Activated CD8-positive, alpha-beta memory T cell treated with anti-CD3 and anti-CD28 coated beads, Interleukin-2, amount 10 ng/mL, durations not matched to agents 7 days and 5 days (primary cell): ENCODE results near the gene CANT1. TPM values are rescaled to one million over a fixed set of nuclear protein-coding genes. Genes with fewer than 3 reads are reported as not detected.

Experiments
- ATAC-seq: fragments of 150-1000 bp; cut with Tn5 transposase; one replicate; pipeline ENCODE4 v1.10.0; 2021; ENCODE audit warnings: moderate library complexity
- CTCF ChIA-PET: fragments of 350-600 bp; sonication (Branson Sonifier 250); formaldehyde crosslinking; loops from one replicate; lab custom pipeline; 2021; ENCODE audit warnings: antibody characterized with exemption; lab: Charles Lee
- DNase-seq: peaks from one replicate; pipeline ENCODE4 v3.0.0-alpha.2; 2020
- H3K27ac Mint-ChIP-seq: one replicate; pipeline ENCODE4 v1.8.0; 2021; ENCODE audit warnings: mild to moderate bottlenecking, mixed read lengths
- H3K27me3 Mint-ChIP-seq: one replicate; pipeline ENCODE4 v1.8.0; 2021; ENCODE audit warnings: mixed read lengths
- H3K36me3 Mint-ChIP-seq: one replicate; pipeline ENCODE4 v1.8.0; 2021; ENCODE audit warnings: mild to moderate bottlenecking, mixed read lengths
- H3K4me1 Mint-ChIP-seq: one replicate; pipeline ENCODE4 v1.8.0; 2021; ENCODE audit warnings: mixed read lengths
- H3K4me3 Mint-ChIP-seq: one replicate; pipeline ENCODE4 v1.8.0; 2021; ENCODE audit warnings: mild to moderate bottlenecking, moderate library complexity, mixed read lengths
- H3K9me3 Mint-ChIP-seq: one replicate; pipeline ENCODE4 v1.8.0; 2022; ENCODE audit warnings: low read depth, mixed read lengths
- total RNA-seq, 2 experiments: library from RNA; stranded (reverse); gene quantifications; one replicate each; pipeline ENCODE4 v1.2.3, GENCODE V29; 2021

Gene CANT1
- total RNA-seq, result 10 to 100 TPM; 67.2 to 78.3 TPM

- CTCF ChIA-PET, result interaction anchor here (0.8 to 1.0 kb wide), 2 partner anchors 17 to 33 kb away, joined by 4 read pairs; no protein-coding TSS in a partner anchor
- Mint-ChIP-seq H3K4me1 (peaks cover 44% of the 10 kb centered on the region), H3K27me3 (peaks cover 13% of the 10 kb centered on the region), H3K9me3 (peaks cover 3% of the 10 kb centered on the region), H3K36me3 (peaks cover 5% of the 10 kb centered on the region), H3K4me3 (peak within 1 kb of the TSS; percentile 85), H3K27ac (peak within 1 kb of the TSS; percentile 93)
- ATAC-seq (peak; percentile 95), DNase-seq (peak; percentile 89)
Observed at GRCh38 chr17:79009397-79010303, at the start of gene CANT1. TSS of gene CANT1 (minus strand) at chr17:79009764. CDS start at chr17:78997622, 12,142 bp downstream.

DNA sequence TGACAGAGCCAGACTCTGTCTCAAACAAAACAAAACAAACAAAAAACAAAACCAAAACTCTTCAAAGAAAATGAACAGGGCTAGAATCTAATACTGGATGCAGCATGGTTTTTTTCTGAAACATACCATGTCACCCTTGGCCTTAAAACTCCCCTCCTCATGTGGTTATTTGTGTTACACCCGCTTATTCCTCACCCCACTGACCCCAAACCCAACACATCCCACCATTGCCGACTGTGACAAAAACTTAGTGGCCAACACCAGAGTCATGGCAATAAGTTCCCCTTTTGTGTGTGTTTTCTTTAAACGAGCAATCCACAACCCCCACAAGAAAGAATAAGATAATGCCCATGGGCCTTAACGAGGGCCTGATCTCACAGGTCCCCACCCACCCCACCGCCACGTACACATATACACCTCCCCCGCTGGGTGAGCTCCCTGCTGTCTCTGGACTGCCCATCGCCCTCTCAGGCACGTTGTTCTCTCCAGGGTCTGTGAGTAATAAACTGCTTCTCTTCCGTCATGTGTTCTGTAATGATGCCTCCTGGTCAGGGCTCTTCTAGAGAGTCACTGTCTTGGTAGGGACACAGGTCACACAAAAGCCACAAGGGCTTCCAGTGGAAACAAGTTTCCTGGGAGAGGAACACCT, 48.3 kb upstream of the CANT1 start:
- no peak overlapping the region for H3K4me3 Mint-ChIP-seq
- peaks cover 17% of the 10 kb centered on the region for H3K27me3 Mint-ChIP-seq
- H3K4me1 Mint-ChIP-seq, result peaks cover 3% of the 10 kb centered on the region
- H3K27ac Mint-ChIP-seq, result no peak overlapping the region
- no peaks in the 10 kb centered on the region for H3K36me3 Mint-ChIP-seq
- peaks cover 4% of the 10 kb centered on the region for H3K9me3 Mint-ChIP-seq
- CTCF ChIA-PET, result interaction anchor here (1.5 kb wide), 1 partner anchor 12 kb away, joined by 7 read pairs; no protein-coding TSS in a partner anchor
- no peak for DNase-seq
- no peak for ATAC-seq

DNA sequence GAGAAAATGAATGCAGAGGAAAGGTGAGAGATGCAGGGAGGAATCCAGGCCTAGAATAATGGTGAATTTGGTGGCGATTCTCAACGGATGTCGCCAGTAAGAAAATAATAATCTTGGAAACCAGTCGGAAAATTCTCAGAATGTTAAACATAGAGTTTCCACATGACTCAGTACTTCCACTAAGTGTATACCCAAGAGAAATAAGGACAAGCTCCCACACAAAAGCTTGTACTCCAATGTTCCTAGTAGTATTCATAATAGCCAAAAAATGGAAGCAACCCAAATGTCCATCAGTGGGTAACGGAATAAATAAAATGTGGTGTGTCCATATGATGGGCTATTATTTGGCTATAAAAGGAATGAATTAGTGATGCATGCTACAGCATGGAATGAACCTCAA, 45.6 kb upstream of the CANT1 start:
- H3K36me3 Mint-ChIP-seq, result no peaks in the 10 kb centered on the region
- ATAC-seq (no peak), DNase-seq (no peak)
- CTCF ChIA-PET, result no interaction called here
- no peak overlapping the region for H3K27ac Mint-ChIP-seq
- peaks cover 3% of the 10 kb centered on the region for H3K4me1 Mint-ChIP-seq
- H3K9me3 Mint-ChIP-seq, result peaks cover 4% of the 10 kb centered on the region
- H3K4me3 Mint-ChIP-seq, result no peak overlapping the region
- peaks cover 19% of the 10 kb centered on the region for H3K27me3 Mint-ChIP-seq

DNA sequence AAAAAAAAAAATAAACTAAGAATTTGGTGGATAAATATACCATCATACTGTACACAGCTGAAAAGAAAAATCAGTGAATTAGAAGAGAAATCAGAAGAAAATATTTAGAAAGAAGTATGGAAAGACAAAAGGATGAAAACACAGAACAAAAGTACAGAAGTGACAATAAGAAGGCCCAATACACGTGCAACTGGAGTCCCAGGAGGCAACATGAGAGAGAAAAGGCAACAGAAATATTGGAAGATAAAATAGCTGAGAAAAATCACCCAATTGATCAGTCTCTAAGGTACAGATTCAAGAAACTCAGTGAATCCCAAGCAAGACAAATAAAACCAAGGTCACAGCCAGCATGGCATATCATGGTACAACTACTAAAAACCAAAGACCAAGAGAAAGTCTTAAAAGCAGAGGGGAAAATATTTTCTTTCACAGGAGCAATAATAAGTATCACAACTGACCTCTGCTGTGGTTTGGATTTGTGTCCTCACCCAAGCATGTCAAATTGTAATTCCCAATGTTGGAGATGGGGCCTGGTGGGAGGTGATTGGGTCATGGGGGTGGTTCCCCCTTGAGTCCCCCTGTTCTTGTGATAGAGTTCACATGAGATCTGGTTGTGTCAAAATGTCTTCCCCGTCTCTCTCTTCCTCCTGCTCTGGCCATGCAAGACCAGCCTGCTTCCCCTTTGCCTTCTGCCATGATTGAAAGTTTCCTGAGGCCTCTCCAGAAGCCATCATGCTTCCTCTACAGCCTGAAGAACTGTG, 44.8 kb upstream of the CANT1 start:
- Mint-ChIP-seq H3K4me3 (no peak overlapping the region), H3K9me3 (peaks cover 4% of the 10 kb centered on the region), H3K27ac (no peak overlapping the region), H3K36me3 (no peaks in the 10 kb centered on the region), H3K4me1 (peaks cover 3% of the 10 kb centered on the region), H3K27me3 (peaks cover 17% of the 10 kb centered on the region)
- DNase-seq, result no peak
- CTCF ChIA-PET, result interaction anchor here (0.7 to 1.0 kb wide), 3 partner anchors 9 to 339 kb away, joined by 3 to 6 read pairs (median 3); no protein-coding TSS in a partner anchor
- no peak for ATAC-seq

- Mint-ChIP-seq H3K27me3 (peaks cover 14% of the 10 kb centered on the region), H3K4me1 (no peaks in the 10 kb centered on the region), H3K27ac (no peak overlapping the region), H3K36me3 (no peaks in the 10 kb centered on the region), H3K9me3 (peaks cover 4% of the 10 kb centered on the region), H3K4me3 (no peak overlapping the region)
- CTCF ChIA-PET, result interaction anchor here (1.0 kb wide), 2 partner anchors 8 to 11 kb away, joined by 3 to 6 read pairs; no protein-coding TSS in a partner anchor
- ATAC-seq, result no peak
- no peak for DNase-seq
Observed at GRCh38 chr17:79053251-79053925, 43.8 kb upstream of the CANT1 start.

GRCh38 chr17:79052131-79052530, 42.6 kb upstream of the CANT1 start:
- Mint-ChIP-seq H3K9me3 (peaks cover 4% of the 10 kb centered on the region), H3K36me3 (no peaks in the 10 kb centered on the region), H3K27ac (no peak overlapping the region), H3K4me3 (no peak overlapping the region), H3K27me3 (peaks cover 12% of the 10 kb centered on the region), H3K4me1 (no peaks in the 10 kb centered on the region)
- CTCF ChIA-PET, result interaction anchor here (0.7 to 1.4 kb wide), 3 partner anchors 10 to 1542 kb away, joined by 3 to 5 read pairs (median 3); no protein-coding TSS in a partner anchor
- DNase-seq (no peak), ATAC-seq (no peak)

DNA sequence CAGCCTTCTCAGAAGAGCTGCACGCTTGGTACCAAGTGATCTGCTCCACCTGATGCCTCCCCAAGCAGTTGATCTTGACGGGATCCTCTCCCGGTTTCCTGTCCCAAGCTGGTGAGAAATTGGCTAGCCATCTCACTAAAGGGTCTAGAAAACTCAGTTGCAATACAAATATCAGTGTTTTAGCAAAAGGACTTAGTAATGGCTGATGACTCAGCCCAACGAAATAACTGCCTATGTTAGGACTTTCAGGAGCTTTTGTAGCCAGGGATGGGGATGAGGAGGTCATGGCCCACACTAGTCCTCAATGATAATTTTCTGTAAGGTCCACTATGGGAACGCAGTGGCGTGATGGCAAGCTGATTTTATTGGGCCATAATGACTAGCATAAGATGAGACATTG, 41.7 kb upstream of the CANT1 start:
- Mint-ChIP-seq H3K27me3 (peaks cover 12% of the 10 kb centered on the region), H3K27ac (no peak overlapping the region), H3K4me3 (no peak overlapping the region), H3K36me3 (no peaks in the 10 kb centered on the region), H3K9me3 (peaks cover 4% of the 10 kb centered on the region), H3K4me1 (no peaks in the 10 kb centered on the region)
- no peak for DNase-seq
- no peak for ATAC-seq
- CTCF ChIA-PET, result interaction anchor here (1.0 to 1.4 kb wide), 2 partner anchors 9 to 340 kb away, joined by 3 to 4 read pairs; no protein-coding TSS in a partner anchor

- no peaks in the 10 kb centered on the region for H3K36me3 Mint-ChIP-seq
- H3K27me3 Mint-ChIP-seq, result peaks cover 12% of the 10 kb centered on the region
- H3K9me3 Mint-ChIP-seq, result peaks cover 4% of the 10 kb centered on the region
- no peak overlapping the region for H3K4me3 Mint-ChIP-seq
- H3K27ac Mint-ChIP-seq, result no peak overlapping the region
- CTCF ChIA-PET, result interaction anchor here (1.0 kb wide), 1 partner anchor 341 kb away, joined by 4 read pairs; no protein-coding TSS in a partner anchor
- no peak for DNase-seq
- H3K4me1 Mint-ChIP-seq, result no peaks in the 10 kb centered on the region
- ATAC-seq, result no peak
Observed at GRCh38 chr17:79050551-79050950, 41.0 kb upstream of the CANT1 start.

DNA sequence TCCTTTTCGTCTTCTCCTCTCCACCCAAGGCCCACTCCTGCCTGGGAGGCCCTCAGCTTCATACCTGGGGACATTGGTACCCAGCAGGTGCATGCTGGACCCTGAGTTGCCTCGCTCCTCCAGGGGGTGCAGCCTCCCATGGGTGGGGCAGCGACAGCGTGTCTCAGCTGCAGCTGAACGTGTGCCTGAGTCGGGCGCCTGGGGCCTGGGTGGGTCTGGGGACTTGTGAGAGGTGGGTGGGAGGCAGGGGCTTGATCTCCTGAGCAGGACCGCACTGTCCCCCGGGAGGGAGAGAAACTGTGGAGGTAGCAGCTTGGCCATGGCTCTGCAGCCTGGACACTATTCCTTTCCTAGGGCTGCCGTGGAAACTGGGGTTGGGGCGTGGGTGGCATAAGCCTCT, 40.3 kb upstream of the CANT1 start:
- no peak for ATAC-seq
- DNase-seq, result no peak
- peaks cover 12% of the 10 kb centered on the region for H3K27me3 Mint-ChIP-seq
- H3K36me3 Mint-ChIP-seq, result no peaks in the 10 kb centered on the region
- no peak overlapping the region for H3K4me3 Mint-ChIP-seq
- peaks cover 4% of the 10 kb centered on the region for H3K9me3 Mint-ChIP-seq
- no peak overlapping the region for H3K27ac Mint-ChIP-seq
- H3K4me1 Mint-ChIP-seq, result no peaks in the 10 kb centered on the region
- CTCF ChIA-PET, result interaction anchor here (1.1 to 1.2 kb wide), 2 partner anchors 78 to 351 kb away, joined by 3 read pairs; no protein-coding TSS in a partner anchor

DNA sequence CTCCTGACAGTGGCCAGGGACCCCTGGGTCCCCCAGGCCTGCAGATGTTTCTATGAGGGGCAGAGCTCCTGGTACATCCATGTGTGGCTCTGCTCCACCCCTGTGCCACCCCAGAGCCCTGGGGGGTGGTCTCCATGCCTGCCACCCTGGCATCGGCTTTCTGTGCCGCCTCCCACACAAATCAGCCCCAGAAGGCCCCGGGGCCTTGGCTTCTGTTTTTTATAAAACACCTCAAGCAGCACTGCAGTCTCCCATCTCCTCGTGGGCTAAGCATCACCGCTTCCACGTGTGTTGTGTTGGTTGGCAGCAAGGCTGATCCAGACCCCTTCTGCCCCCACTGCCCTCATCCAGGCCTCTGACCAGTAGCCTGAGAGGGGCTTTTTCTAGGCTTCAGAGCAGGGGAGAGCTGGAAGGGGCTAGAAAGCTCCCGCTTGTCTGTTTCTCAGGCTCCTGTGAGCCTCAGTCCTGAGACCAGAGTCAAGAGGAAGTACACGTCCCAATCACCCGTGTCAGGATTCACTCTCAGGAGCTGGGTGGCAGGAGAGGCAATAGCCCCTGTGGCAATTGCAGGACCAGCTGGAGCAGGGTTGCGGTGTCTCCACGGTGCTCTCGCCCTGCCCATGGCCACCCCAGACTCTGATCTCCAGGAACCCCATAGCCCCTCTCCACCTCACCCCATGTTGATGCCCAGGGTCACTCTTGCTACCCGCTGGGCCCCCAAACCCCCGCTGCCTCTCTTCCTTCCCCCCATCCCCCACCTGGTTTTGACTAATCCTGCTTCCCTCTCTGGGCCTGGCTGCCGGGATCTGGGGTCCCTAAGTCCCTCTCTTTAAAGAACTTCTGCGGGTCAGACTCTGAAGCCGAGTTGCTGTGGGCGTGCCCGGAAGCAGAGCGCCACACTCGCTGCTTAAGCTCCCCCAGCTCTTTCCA, 39.5 kb upstream of the CANT1 start:
- no peaks in the 10 kb centered on the region for H3K36me3 Mint-ChIP-seq
- H3K27me3 Mint-ChIP-seq, result peaks cover 12% of the 10 kb centered on the region
- H3K27ac Mint-ChIP-seq, result no peak overlapping the region
- DNase-seq, result no peak
- H3K9me3 Mint-ChIP-seq, result peaks cover under 1% of the 10 kb centered on the region
- no peaks in the 10 kb centered on the region for H3K4me1 Mint-ChIP-seq
- no peak for ATAC-seq
- CTCF ChIA-PET, result interaction anchor here (1.1 to 2.4 kb wide), 4 partner anchors 11 to 351 kb away, joined by 3 to 6 read pairs (median 4); no protein-coding TSS in a partner anchor
- H3K4me3 Mint-ChIP-seq, result no peak overlapping the region

GRCh38 chr17:79047923-79048825, 38.6 kb upstream of the CANT1 start:
- Mint-ChIP-seq H3K36me3 (no peaks in the 10 kb centered on the region), H3K27me3 (peaks cover 6% of the 10 kb centered on the region), H3K4me1 (no peaks in the 10 kb centered on the region), H3K27ac (no peak overlapping the region), H3K4me3 (no peak overlapping the region), H3K9me3 (peaks cover under 1% of the 10 kb centered on the region)
- CTCF ChIA-PET, result interaction anchor here (1.1 to 2.4 kb wide), 3 partner anchors 11 to 77 kb away, joined by 3 to 6 read pairs (median 4); no protein-coding TSS in a partner anchor
- DNase-seq (no peak), ATAC-seq (no peak)
